Trophoblast cell (in vitro differentiated cells and primary cell): ENCODE results near the gene CRIM1.

Experiments used
- DNase-seq, 2 donors: peaks; one replicate each; pipeline ENCODE4 v3.0.0-alpha.2; 2016
- H2AFZ ChIP-seq: 2 replicates; pipeline ENCODE4 v1.6.1; 2013; ENCODE audit warnings: low read length, moderate library complexity, mild to moderate bottlenecking; ENCODE audit not compliant: insufficient read depth, poor library complexity
- H2AK5ac ChIP-seq: 2 replicates; pipeline ENCODE4 v1.6.1; 2013; ENCODE audit warnings: mild to moderate bottlenecking, low read length
- H2BK120ac ChIP-seq: 2 replicates; pipeline ENCODE4 v1.6.1; 2013; ENCODE audit warnings: low read length, mild to moderate bottlenecking, moderate library complexity; ENCODE audit not compliant: insufficient read depth, poor library complexity
- H2BK12ac ChIP-seq: 2 replicates; pipeline ENCODE4 v1.6.1; 2013; ENCODE audit warnings: mild to moderate bottlenecking, low read length, moderate library complexity
- H2BK5ac ChIP-seq: 2 replicates; pipeline ENCODE4 v1.6.1; 2013; ENCODE audit warnings: low read length, low read depth, moderate library complexity, mild to moderate bottlenecking; ENCODE audit not compliant: poor library complexity
- H3K14ac ChIP-seq: 2 replicates; pipeline ENCODE4 v1.6.1; 2013; ENCODE audit warnings: mild to moderate bottlenecking, low read length
- H3K18ac ChIP-seq: 2 replicates; pipeline ENCODE4 v1.6.1; 2013; ENCODE audit warnings: mild to moderate bottlenecking, low read length
- H3K23ac ChIP-seq: 2 replicates; pipeline ENCODE4 v1.6.1; 2013; ENCODE audit warnings: low read length
- H3K27ac ChIP-seq: 2 replicates; pipeline ENCODE4 v1.5.1; 2013; ENCODE audit warnings: low read depth, mild to moderate bottlenecking, inconsistent platforms, low read length, moderate library complexity
- H3K27me3 ChIP-seq: 2 replicates; pipeline ENCODE4 v1.6.1; 2013; ENCODE audit warnings: inconsistent platforms, mild to moderate bottlenecking, low read length, moderate library complexity; ENCODE audit not compliant: insufficient read depth
- H3K36me3 ChIP-seq, 2 experiments: 1 replicate in 1 of 2; 2 replicates in 1 of 2; pipeline ENCODE4 v1.6.1; 2013; ENCODE audit warnings: low read length in 2 of 2, mild to moderate bottlenecking in 2 of 2, moderate library complexity in 1 of 2; ENCODE audit not compliant: insufficient read depth in 2 of 2, control insufficient read depth in 1 of 2
- H3K4ac ChIP-seq: 2 replicates; pipeline ENCODE4 v1.6.1; 2013; ENCODE audit warnings: low read depth, mild to moderate bottlenecking, low read length, moderate library complexity
- H3K4me1 ChIP-seq, 2 experiments: 1 replicate in 1 of 2; 2 replicates in 1 of 2; pipeline ENCODE4 v1.6.1; 2013; ENCODE audit warnings: low read length in 2 of 2, mild to moderate bottlenecking in 2 of 2, moderate library complexity in 1 of 2; ENCODE audit not compliant: insufficient read depth in 2 of 2, control insufficient read depth in 1 of 2
- H3K4me2 ChIP-seq: 2 replicates; pipeline ENCODE4 v1.6.1; 2013; ENCODE audit warnings: inconsistent platforms, mild to moderate bottlenecking, low read length, moderate library complexity
- H3K4me3 ChIP-seq: 2 replicates; pipeline ENCODE4 v1.5.1; 2013; ENCODE audit warnings: mild to moderate bottlenecking, low read depth, low read length, inconsistent platforms
- H3K79me1 ChIP-seq: one replicate; pipeline ENCODE4 v1.6.1; 2013; ENCODE audit warnings: low read length
- H3K79me2 ChIP-seq: 2 replicates; pipeline ENCODE4 v1.6.1; 2013; ENCODE audit warnings: low read length, mild to moderate bottlenecking; ENCODE audit not compliant: control insufficient read depth, insufficient read depth, poor library complexity
- H3K9ac ChIP-seq: 2 replicates; pipeline ENCODE4 v1.6.1; 2013; ENCODE audit warnings: mild to moderate bottlenecking, low read length
- H3K9me3 ChIP-seq: 2 replicates; pipeline ENCODE4 v1.6.1; 2013; ENCODE audit warnings: low read depth, mild to moderate bottlenecking, control low read depth, inconsistent platforms, low read length; ENCODE audit not compliant: insufficient read depth
- H4K12ac ChIP-seq: 2 replicates; pipeline ENCODE4 v1.6.1; 2013; ENCODE audit warnings: low read depth, mild to moderate bottlenecking, low read length, moderate library complexity
- H4K8ac ChIP-seq: 2 replicates; pipeline ENCODE4 v1.6.1; 2013; ENCODE audit warnings: low read depth, mild to moderate bottlenecking, low read length, moderate library complexity
- H4K91ac ChIP-seq: one replicate; pipeline ENCODE4 v1.6.1; 2013; ENCODE audit warnings: low read depth, mild to moderate bottlenecking, low read length, moderate library complexity
- WGBS: extraction: QIAGEN DNeasy Blood & Tissue Kit; methylation state at CpG from one replicate; pipeline ENCODE4 v1.1.7; 2013; ENCODE audit warnings: missing lambda C conversion rate; ENCODE audit not compliant: insufficient read length, insufficient coverage; ENCODE audit errors: extremely low coverage; 5-methylcytosine and 5-hydroxymethylcytosine counted together

CRIM1 gene

GRCh38 chr2:36445185-36445866, 89.7 kb downstream of the CRIM1 start:
- Histone ChIP-seq H3K4me3 (no peak overlapping the region), H2BK5ac (no peak overlapping the region), H2AFZ (no peak overlapping the region), H4K91ac (no peak overlapping the region), H3K9me3 (peaks cover 3% of the 10 kb centered on the region), H4K12ac (no peak overlapping the region), H2AK5ac (no peak overlapping the region), H3K9ac (no peak overlapping the region), H3K27me3 (no peaks in the 10 kb centered on the region), H2BK12ac (no peak overlapping the region), H3K14ac (no peak overlapping the region), H3K18ac (no peak overlapping the region), H3K4ac (no peak overlapping the region), H3K23ac (no peak overlapping the region), H3K79me1 (no peaks in the 10 kb centered on the region), H3K4me1 (peaks cover 6 to 7% of the 10 kb centered on the region in 2 experiments), H3K36me3 (peaks cover 15 to 41% of the 10 kb centered on the region in 2 experiments), H2BK120ac (no peak overlapping the region), H3K79me2 (no peaks in the 10 kb centered on the region), H3K4me2 (no peak overlapping the region), H4K8ac (no peak overlapping the region), H3K27ac (no peak overlapping the region)
- no CpG with 5 or more reads among the region's 8 CpGs for WGBS
- no peak for DNase-seq

GRCh38 chr2:36446294-36446693, 90.7 kb downstream of the CRIM1 start:
- H2BK5ac ChIP-seq = no peak overlapping the region
- H4K91ac ChIP-seq = no peak overlapping the region
- H3K79me2 ChIP-seq = no peaks in the 10 kb centered on the region
- peaks cover 13 to 38% of the 10 kb centered on the region in 2 experiments for H3K36me3 ChIP-seq
- no peak overlapping the region for H3K14ac ChIP-seq
- H2BK120ac ChIP-seq = no peak overlapping the region
- H3K27me3 ChIP-seq = no peaks in the 10 kb centered on the region
- DNase-seq = no peak
- H4K12ac ChIP-seq = no peak overlapping the region
- H4K8ac ChIP-seq = no peak overlapping the region
- H3K27ac ChIP-seq = no peak overlapping the region
- no peak overlapping the region for H3K4me3 ChIP-seq
- no peaks in the 10 kb centered on the region for H3K79me1 ChIP-seq
- H2AFZ ChIP-seq = no peak overlapping the region
- H3K9ac ChIP-seq = no peak overlapping the region
- H3K18ac ChIP-seq = no peak overlapping the region
- H2BK12ac ChIP-seq = no peak overlapping the region
- peaks cover 6 to 7% of the 10 kb centered on the region in 2 experiments for H3K4me1 ChIP-seq
- no peak overlapping the region for H2AK5ac ChIP-seq
- H3K23ac ChIP-seq = no peak overlapping the region
- peaks cover 1% of the 10 kb centered on the region for H3K9me3 ChIP-seq
- no peak overlapping the region for H3K4ac ChIP-seq
- WGBS = no CpG with 5 or more reads among the region's 3 CpGs
- H3K4me2 ChIP-seq = no peak overlapping the region

DNA sequence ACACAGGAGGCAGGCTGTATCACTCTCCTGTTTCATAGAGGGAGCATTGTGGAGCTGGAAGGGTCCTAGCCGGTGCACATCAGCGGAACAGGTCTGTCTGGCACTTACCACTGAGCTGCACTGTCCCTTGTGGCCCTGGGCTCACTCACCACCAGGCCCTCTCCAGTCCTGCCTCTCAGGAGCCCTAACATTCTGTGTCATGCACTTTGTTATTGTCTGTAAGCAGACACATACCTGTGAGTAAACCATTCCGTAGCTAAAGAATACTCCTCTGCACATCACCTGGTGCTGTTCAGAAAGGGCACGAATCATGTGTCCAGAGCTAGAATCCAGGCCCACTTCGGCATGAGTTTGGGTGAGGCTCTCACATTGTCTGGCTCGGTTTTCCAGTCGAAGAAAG, 93.6 kb downstream of the CRIM1 start:
- Histone ChIP-seq H4K91ac (no peak overlapping the region), H3K18ac (no peak overlapping the region), H3K4me3 (no peak overlapping the region), H4K12ac (no peak overlapping the region), H2BK120ac (no peak overlapping the region), H3K36me3 (peaks cover 9 to 28% of the 10 kb centered on the region in 2 experiments), H3K23ac (no peak overlapping the region), H2BK5ac (no peak overlapping the region), H3K4me2 (no peak overlapping the region), H4K8ac (no peak overlapping the region), H3K14ac (no peak overlapping the region), H2AFZ (no peak overlapping the region), H3K79me1 (no peaks in the 10 kb centered on the region), H3K27me3 (no peaks in the 10 kb centered on the region), H3K9me3 (no peaks in the 10 kb centered on the region), H3K27ac (no peak overlapping the region), H3K4ac (no peak overlapping the region), H3K9ac (no peak overlapping the region), H2AK5ac (no peak overlapping the region), H3K4me1 (peaks cover 7 to 8% of the 10 kb centered on the region in 2 experiments), H3K79me2 (peaks cover 1% of the 10 kb centered on the region), H2BK12ac (no peak overlapping the region)
- WGBS = no CpG with 5 or more reads among the region's 7 CpGs
- no peak for DNase-seq

DNA sequence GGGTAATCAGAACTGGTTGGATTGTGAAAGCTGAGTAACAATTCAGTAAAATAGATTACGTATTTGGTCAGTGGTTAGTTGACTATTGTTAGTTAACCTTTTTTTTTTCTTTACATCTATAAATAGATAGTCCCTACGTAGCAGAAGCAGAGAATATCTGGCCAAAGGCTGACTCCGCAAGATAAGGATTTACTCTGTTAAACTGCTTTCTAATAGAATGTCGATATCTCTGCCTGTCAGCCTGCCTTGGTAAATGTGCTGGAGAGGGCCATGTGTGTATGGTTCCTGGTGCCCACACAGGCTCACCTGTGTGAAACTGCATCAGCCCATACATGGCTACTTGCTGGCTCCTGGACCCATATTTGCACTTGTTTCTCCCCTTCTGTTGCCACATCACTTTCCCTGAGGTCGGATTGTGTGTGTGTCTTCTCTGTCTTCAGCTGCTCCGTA, 94.4 kb downstream of the CRIM1 start:
- H3K9ac ChIP-seq = no peak overlapping the region
- no peak overlapping the region for H3K4me3 ChIP-seq
- no peak overlapping the region for H2BK5ac ChIP-seq
- no peaks in the 10 kb centered on the region for H3K9me3 ChIP-seq
- H3K14ac ChIP-seq = no peak overlapping the region
- H3K27ac ChIP-seq = no peak overlapping the region
- peak overlapping the region; percentile 5 for H2AK5ac ChIP-seq
- no peak overlapping the region for H3K23ac ChIP-seq
- H3K79me1 ChIP-seq = no peaks in the 10 kb centered on the region
- no peak for DNase-seq
- peaks cover 4% of the 10 kb centered on the region for H3K79me2 ChIP-seq
- no peak overlapping the region for H3K4me2 ChIP-seq
- H2BK12ac ChIP-seq = no peak overlapping the region
- H4K91ac ChIP-seq = no peak overlapping the region
- no CpG with 5 or more reads among the region's 6 CpGs for WGBS
- peaks cover 9 to 30% of the 10 kb centered on the region in 2 experiments for H3K36me3 ChIP-seq
- H2BK120ac ChIP-seq = no peak overlapping the region
- no peak overlapping the region for H2AFZ ChIP-seq
- H3K4me1 ChIP-seq = peaks cover 7 to 12% of the 10 kb centered on the region in 2 experiments
- H4K8ac ChIP-seq = no peak overlapping the region
- H4K12ac ChIP-seq = no peak overlapping the region
- no peak overlapping the region for H3K18ac ChIP-seq
- H3K27me3 ChIP-seq = no peaks in the 10 kb centered on the region
- no peak overlapping the region for H3K4ac ChIP-seq
